Measurements from ENCODE around the gene AFF3. TPM values are rescaled to one million over a fixed set of nuclear protein-coding genes. Genes with fewer than 3 reads are reported as not detected.

AFF3 gene
- total RNA-seq, 1 experiment from 2014 or later, result 0.61 TPM

DNA sequence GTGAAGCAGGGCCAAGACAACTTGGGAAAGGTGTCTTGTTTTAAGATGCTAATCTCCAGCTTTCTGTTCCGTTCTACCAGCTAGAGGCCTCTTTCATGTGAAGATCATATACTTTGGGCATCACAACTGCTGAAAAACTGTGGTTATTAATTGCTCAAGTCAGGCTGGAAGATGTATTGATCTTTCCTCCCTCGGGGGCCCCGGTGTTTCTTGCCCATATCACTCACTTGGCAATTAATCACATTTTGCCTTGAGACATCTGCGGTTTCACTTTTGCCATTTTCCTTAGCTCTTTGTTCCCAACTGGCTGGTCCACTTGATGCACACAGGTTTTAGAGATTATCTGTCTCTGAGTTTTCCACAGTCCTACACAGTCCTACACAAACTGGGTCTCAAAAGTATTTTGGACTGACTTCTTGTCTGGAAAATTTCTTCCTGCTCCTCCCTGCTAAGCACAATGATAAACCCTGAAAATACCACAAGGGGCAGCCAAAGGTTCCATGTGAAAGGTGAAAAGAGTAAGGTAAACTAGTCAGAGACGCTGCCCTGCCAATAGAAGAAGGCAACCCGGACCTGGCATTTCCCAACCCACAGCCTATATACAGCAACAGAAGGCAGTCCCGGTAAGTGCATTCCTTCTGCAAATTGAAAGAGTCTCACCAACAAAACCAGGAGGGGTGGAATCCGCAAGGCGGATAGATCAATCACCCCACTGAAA is 181.0 kb downstream of the AFF3 start (continued):
- TF ChIP-seq TCF7L2 (IDR thresholded peaks at IDR 0.05; ENCODE audit: borderline replicate concordance, extremely low read depth, insufficient read depth, insufficient read length), result no peak
- no peak for TF ChIP-seq EZH2 (IDR thresholded peaks at IDR 0.05)
- TF ChIP-seq, protein P1, sequence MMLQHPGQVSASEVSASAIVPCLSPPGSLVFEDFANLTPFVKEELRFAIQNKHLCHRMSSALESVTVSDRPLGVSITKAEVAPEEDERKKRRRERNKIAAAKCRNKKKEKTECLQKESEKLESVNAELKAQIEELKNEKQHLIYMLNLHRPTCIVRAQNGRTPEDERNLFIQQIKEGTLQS (IDR thresholded peaks at IDR 0.05), result no peak

DNA sequence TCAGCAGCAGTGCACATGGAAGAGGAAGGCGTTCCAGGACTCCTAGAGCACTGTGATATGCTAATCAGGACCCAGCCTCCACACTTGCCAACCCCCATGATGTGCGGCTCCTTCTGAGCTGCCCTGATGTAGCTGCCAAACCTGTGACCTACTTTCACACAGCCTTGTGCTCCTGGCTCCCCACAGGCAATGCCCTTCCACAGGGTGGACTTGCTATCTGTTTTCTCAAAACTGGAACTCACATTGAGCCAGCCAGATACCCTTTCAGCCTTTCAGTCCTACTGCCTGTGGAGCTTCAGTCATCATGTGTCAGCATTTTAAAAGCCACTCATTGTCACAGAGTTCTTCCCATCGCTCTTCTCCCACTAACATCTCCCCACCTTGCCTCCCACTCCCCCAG is 181.6 kb downstream of the AFF3 start:
- Histone ChIP-seq H3K27me3 (ENCODE audit: insufficient read depth, low read length) (peaks cover 84% of the 10 kb centered on the region), H4K20me1 (ENCODE audit: insufficient read depth) (no peaks in the 10 kb centered on the region), H3K9ac (ENCODE audit: low read length) (no peak overlapping the region), H3K36me3 (ENCODE audit: control insufficient read depth in 1 of 2, insufficient read depth in 2 of 2, low read length in 2 of 2) (no peaks in the 10 kb centered on the region), H3K27ac (ENCODE audit: low read depth, low read length) (no peak overlapping the region), H3K79me2 (ENCODE audit: insufficient read depth, low read length) (no peaks in the 10 kb centered on the region), H3K4me3 (replicated peaks in 1 of 2; ENCODE audit: low read depth in 1 of 2, low read length in 2 of 2) (no peak overlapping the region), H3K9me2 (ENCODE audit: insufficient read depth) (no peaks in the 10 kb centered on the region), H2AFZ (ENCODE audit: low read depth, low read length, poor library complexity, severe bottlenecking) (no peak overlapping the region), H3K9me3 (ENCODE audit: control insufficient read depth in 1 of 2, insufficient read depth in 1 of 2, low read depth in 1 of 2, low read length in 2 of 2) (no peaks in the 10 kb centered on the region), H3K4me2 (ENCODE audit: low read length) (no peak overlapping the region), H3K4me1 (ENCODE audit: control insufficient read depth in 1 of 2, insufficient read depth in 2 of 2, low read length in 2 of 2) (no peaks in the 10 kb centered on the region)
- DNase-seq (ENCODE audit: low read depth, low spot score) (no peak), ATAC-seq (no peak)
- intact Hi-C loops (cut with micrococcal nuclease), result no loop called here
- RAD21 ChIA-PET (ENCODE audit: low non-redundant PET in 1 of 2, low total read pairs in 2 of 2, uncharacterized antibody in 2 of 2, unreplicated experiment in 2 of 2), result no interaction called here
- CTCF ChIA-PET, result no interaction called here
- no TSS peak for BruUV-seq (replicated peaks)
- no peak for TF ChIP-seq ZNF274 (IDR thresholded peaks at IDR 0.05; ENCODE audit: low read depth, low read length)
- POLR2A ChIA-PET, result no interaction called here

DNA sequence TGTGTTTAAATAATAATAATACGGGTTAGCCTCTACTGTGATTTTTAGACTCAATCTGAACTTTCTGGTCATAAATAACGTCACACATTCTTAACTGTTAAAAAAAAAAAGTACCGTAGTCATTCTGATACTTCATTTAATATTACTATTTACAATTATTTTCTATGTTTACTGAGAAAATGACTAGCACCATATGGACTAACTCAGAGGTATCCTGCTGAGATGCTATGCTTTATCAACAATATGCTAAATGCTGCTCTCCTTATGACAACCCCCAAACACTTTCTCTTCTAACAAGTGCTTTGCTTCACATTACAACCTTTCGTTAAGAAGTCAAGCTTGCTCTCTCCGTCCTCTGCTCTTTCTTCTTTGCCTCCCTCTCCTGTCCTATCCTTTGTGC is 182.1 kb downstream of the AFF3 start:
- H2AFZ ChIP-seq (ENCODE audit: low read depth, low read length, poor library complexity, severe bottlenecking), result no peak overlapping the region
- intact Hi-C loops (cut with micrococcal nuclease), result no loop called here
- no peak for DNase-seq (ENCODE audit: low read depth, low spot score)
- no peaks in the 10 kb centered on the region for H3K79me2 ChIP-seq (ENCODE audit: insufficient read depth, low read length)
- H3K4me1 ChIP-seq (ENCODE audit: control insufficient read depth in 1 of 2, insufficient read depth in 2 of 2, low read length in 2 of 2), result no peaks in the 10 kb centered on the region
- no peak overlapping the region for H3K27ac ChIP-seq (ENCODE audit: low read depth, low read length)
- no peaks in the 10 kb centered on the region for H3K36me3 ChIP-seq (ENCODE audit: control insufficient read depth in 1 of 2, insufficient read depth in 2 of 2, low read length in 2 of 2)
- no peak overlapping the region for H3K9ac ChIP-seq (ENCODE audit: low read length)
- no peaks in the 10 kb centered on the region for H3K9me2 ChIP-seq (ENCODE audit: insufficient read depth)
- no peaks in the 10 kb centered on the region for H4K20me1 ChIP-seq (ENCODE audit: insufficient read depth)
- POLR2A ChIA-PET, result no interaction called here
- H3K27me3 ChIP-seq (ENCODE audit: insufficient read depth, low read length), result peaks cover 79% of the 10 kb centered on the region
- no TSS peak for BruUV-seq (replicated peaks)
- CTCF ChIA-PET, result no interaction called here
- TF ChIP-seq, protein P1 (IDR thresholded peaks at IDR 0.05), result no peak
- TF ChIP-seq, protein P2, sequence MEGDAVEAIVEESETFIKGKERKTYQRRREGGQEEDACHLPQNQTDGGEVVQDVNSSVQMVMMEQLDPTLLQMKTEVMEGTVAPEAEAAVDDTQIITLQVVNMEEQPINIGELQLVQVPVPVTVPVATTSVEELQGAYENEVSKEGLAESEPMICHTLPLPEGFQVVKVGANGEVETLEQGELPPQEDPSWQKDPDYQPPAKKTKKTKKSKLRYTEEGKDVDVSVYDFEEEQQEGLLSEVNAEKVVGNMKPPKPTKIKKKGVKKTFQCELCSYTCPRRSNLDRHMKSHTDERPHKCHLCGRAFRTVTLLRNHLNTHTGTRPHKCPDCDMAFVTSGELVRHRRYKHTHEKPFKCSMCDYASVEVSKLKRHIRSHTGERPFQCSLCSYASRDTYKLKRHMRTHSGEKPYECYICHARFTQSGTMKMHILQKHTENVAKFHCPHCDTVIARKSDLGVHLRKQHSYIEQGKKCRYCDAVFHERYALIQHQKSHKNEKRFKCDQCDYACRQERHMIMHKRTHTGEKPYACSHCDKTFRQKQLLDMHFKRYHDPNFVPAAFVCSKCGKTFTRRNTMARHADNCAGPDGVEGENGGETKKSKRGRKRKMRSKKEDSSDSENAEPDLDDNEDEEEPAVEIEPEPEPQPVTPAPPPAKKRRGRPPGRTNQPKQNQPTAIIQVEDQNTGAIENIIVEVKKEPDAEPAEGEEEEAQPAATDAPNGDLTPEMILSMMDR (IDR thresholded peaks at IDR 0.05 in 2 of 3, conservative IDR thresholded peaks at IDR 0.05 in 1 of 3; ENCODE audit: borderline replicate concordance in 1 of 3, insufficient read depth in 1 of 3, low read depth in 2 of 3, low read length in 2 of 3), result no peak
- no peak for TF ChIP-seq ZNF274 (IDR thresholded peaks at IDR 0.05; ENCODE audit: low read depth, low read length)
- TF ChIP-seq ZFX (IDR thresholded peaks at IDR 0.05), result no peak
- no peak for TF ChIP-seq JUND (IDR thresholded peaks at IDR 0.05)
- no peak for TF ChIP-seq EZH2phosphoT487 (IDR thresholded peaks at IDR 0.05; ENCODE audit: borderline replicate concordance)
- TF ChIP-seq CEBPB (IDR thresholded peaks at IDR 0.05; ENCODE audit: low read depth), result no peak
- TF ChIP-seq POLR2A (IDR thresholded peaks at IDR 0.05; ENCODE audit: borderline replicate concordance, extremely low read depth, insufficient read depth, insufficient read length), result no peak
- TF ChIP-seq, protein P3, sequence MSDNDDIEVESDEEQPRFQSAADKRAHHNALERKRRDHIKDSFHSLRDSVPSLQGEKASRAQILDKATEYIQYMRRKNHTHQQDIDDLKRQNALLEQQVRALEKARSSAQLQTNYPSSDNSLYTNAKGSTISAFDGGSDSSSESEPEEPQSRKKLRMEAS (IDR thresholded peaks at IDR 0.05), result no peak
- H3K4me2 ChIP-seq (ENCODE audit: low read length), result no peak overlapping the region
- H3K9me3 ChIP-seq (ENCODE audit: control insufficient read depth in 1 of 2, insufficient read depth in 1 of 2, low read depth in 1 of 2, low read length in 2 of 2), result no peaks in the 10 kb centered on the region
- RAD21 ChIA-PET (ENCODE audit: low non-redundant PET in 1 of 2, low total read pairs in 2 of 2, uncharacterized antibody in 2 of 2, unreplicated experiment in 2 of 2), result no interaction called here
- ATAC-seq, result no peak
- no peak overlapping the region for H3K4me3 ChIP-seq (replicated peaks in 1 of 2; ENCODE audit: low read depth in 1 of 2, low read length in 2 of 2)

Data from HCT116 (cell line).